ENCODE data around the gene ZNF275.

DNA sequence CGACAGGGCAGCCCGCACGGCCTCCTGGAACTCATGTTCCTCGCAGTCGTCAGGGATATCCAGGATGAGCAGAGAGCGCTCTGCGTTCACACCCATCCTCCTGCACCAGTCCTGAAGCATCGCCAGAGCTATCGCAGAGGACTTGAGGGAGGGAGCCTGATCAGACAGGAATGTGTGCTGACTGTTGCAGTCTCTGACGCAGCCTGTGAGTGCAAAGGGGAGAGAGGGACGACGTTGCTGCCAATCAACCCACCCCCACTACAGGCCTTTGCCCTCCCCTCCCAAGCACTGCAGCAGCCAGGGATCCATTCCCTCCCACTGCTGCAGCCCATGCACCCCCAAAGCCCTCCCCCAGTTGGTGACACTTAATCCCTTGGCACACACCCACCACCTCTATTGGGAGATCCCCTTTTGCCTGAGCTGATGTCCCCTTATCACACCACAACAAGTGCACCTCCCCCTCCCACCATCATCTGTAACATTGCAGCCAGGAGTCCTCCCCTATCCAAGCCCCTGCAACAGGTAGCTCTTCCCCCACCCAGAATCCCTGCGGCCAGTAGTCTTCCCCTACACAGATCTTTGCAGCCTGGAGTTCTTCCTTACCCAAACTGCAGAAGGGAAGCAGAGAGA is 13.3 kb upstream of the ZNF275 start:
- no peak for TF ChIP-seq TOX (CRISPR knock-in tag; IDR thresholded peaks at IDR 0.05; ENCODE audit: borderline replicate concordance)
- no peak for TF ChIP-seq ZFP3 (CRISPR knock-in tag; IDR thresholded peaks at IDR 0.05)
- TF ChIP-seq, protein P1, sequence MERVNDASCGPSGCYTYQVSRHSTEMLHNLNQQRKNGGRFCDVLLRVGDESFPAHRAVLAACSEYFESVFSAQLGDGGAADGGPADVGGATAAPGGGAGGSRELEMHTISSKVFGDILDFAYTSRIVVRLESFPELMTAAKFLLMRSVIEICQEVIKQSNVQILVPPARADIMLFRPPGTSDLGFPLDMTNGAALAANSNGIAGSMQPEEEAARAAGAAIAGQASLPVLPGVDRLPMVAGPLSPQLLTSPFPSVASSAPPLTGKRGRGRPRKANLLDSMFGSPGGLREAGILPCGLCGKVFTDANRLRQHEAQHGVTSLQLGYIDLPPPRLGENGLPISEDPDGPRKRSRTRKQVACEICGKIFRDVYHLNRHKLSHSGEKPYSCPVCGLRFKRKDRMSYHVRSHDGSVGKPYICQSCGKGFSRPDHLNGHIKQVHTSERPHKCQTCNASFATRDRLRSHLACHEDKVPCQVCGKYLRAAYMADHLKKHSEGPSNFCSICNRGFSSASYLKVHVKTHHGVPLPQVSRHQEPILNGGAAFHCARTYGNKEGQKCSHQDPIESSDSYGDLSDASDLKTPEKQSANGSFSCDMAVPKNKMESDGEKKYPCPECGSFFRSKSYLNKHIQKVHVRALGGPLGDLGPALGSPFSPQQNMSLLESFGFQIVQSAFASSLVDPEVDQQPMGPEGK (CRISPR knock-in tag; IDR thresholded peaks at IDR 0.05; ENCODE audit: borderline replicate concordance): no peak
- TF ChIP-seq, protein P2, sequence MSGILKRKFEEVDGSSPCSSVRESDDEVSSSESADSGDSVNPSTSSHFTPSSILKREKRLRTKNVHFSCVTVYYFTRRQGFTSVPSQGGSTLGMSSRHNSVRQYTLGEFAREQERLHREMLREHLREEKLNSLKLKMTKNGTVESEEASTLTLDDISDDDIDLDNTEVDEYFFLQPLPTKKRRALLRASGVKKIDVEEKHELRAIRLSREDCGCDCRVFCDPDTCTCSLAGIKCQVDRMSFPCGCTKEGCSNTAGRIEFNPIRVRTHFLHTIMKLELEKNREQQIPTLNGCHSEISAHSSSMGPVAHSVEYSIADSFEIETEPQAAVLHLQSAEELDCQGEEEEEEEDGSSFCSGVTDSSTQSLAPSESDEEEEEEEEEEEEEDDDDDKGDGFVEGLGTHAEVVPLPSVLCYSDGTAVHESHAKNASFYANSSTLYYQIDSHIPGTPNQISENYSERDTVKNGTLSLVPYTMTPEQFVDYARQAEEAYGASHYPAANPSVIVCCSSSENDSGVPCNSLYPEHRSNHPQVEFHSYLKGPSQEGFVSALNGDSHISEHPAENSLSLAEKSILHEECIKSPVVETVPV (CRISPR knock-in tag; IDR thresholded peaks at IDR 0.05): no peak
